HK-2 (cell line): Measurements from ENCODE around the gene BAK1.

ENCODE experiments used
- DNase-seq: peaks from one replicate; pipeline ENCODE4 v3.0.0-alpha.2; 2018; ENCODE audit not compliant: unreplicated experiment

Gene BAK1

DNA sequence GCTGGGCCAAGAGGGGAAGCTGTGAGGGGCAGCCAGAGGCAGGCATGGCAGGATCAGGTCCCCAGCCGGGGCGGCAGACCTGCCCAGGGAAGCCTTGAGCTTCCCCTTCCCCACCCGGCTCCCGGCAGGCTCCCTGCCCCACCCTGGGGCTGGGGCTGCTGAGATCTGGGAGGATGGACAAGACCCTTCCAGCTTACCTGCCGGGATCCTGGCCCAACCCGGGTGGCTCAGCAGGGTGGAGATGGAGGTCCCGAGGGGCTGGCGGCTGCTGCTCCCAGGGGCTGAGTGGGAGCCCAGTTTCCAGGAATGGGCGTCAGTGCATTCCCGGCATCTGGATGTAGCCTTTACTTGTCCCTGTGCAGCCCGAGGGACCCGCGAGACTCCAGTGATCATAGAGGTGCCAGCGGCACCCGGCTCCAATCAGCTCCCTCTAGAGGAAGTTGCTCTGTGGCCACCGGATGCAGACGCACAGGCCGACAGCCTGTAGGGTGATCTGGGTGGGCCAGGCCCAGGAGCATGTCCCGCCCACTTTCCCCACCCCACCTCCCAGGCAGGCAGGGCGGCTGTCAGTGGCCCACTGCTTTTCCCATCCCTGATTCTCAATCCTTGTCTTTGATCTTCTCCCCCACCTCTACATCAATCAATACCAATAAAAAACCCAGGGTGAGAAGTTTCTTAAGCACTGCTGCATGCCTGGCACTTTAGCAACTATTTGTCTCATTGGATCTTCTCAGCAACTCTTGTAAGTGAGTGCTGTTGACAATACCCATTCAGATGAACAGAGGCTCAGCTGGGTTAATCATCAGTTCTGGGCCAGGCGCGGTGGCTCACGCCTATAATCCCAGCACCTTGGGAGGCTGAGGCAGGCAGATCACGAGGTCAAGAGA is at the start of gene BAK1:
Gene BAK1 (minus strand): TSS at position 449 of the 887 bp plus-strand sequence. CDS start 2,672 bp downstream, outside the sequence.
- DNase-seq = peak; percentile 93

DNA sequence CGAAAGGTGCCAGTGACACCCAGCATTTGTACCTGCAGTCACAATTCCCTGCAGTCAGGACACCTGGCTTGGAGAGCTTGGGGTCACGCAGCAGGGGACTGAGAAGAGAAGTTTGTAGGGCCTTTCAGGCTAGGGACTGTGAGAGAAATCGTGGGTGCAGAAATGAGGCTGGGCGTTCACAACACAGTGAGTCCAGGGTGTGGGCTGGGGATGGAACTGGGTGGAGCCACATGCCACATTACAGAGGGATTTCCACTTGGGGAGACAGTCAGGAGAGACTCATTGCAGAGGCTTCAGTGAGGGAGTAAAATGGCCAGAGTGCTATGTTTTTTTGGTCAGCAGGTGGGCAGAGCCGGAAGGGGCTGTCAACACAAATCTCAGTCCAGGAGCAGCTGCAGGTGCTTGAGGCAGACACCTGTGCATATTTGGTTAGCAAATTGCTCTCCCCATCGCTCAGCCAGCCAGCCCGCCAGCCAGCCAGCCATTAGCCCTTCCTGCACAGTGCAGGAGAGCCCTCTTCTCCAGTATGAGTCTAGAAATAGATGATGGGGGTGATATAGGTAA is 48.4 kb upstream of the BAK1 start:
- DNase-seq = no peak

DNA sequence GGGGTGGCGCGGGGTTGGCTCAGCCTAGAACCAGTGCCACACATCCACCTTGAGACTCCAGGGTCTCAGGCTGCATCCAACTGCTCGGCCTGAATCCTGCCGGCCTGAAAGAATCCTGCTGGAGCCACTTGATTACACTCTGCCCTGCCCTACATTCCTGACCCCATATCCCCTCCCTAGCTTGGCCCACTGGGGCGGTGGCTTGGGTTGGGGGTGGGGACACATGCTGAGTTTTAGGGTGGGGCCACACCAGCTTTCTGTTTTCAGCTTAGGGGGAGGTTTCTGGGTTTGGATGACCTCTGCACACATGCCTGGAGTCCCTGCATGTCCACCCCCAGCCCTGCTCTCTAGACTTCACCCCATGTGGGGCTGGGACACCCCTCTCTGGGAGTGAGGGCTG is 47.8 kb upstream of the BAK1 start:
- no peak for DNase-seq

DNA sequence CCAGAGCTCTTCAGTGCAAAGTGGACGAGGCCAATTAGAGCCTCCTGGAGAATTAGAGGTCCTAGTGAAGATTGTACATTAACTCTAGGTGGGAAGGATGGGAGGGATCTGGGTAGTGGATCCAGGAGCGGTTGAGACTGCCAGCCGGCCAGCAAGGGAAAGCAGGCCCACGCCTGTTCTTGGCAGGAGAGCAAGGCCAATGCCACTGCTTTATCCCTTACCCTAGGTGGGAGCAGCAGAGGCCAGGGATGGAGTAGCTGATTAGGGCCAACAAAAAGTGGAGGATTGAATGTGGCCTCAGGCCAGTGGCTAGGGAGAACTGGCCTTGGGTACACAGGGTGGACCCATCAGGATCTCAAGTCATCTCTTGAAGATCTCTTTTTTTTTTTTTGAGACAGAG is 44.8 kb upstream of the BAK1 start:
- no peak for DNase-seq

DNA sequence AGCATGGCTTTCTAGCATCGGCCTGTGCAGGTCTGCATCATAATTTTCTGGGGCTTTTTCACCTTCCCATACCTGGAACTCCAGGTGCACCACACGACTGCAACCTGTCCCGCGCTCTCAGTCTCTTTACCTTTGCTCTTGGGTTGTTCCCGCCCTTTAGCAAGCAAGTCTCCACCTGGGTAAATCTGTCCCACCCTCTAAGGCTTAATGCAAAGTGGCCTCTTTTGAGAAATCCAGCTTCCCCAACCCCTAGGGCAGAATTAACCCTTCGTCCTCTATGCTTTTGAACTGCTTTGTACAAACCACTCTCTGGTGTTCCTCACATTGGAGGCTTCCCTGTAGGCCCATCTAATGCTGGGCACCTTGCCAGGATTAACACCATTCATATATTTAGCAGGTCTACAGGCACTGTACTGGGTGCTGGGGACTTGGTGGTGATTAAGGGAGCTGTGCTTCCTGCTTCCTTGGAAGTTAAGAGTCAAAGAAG is 43.9 kb upstream of the BAK1 start:
- DNase-seq = no peak

DNA sequence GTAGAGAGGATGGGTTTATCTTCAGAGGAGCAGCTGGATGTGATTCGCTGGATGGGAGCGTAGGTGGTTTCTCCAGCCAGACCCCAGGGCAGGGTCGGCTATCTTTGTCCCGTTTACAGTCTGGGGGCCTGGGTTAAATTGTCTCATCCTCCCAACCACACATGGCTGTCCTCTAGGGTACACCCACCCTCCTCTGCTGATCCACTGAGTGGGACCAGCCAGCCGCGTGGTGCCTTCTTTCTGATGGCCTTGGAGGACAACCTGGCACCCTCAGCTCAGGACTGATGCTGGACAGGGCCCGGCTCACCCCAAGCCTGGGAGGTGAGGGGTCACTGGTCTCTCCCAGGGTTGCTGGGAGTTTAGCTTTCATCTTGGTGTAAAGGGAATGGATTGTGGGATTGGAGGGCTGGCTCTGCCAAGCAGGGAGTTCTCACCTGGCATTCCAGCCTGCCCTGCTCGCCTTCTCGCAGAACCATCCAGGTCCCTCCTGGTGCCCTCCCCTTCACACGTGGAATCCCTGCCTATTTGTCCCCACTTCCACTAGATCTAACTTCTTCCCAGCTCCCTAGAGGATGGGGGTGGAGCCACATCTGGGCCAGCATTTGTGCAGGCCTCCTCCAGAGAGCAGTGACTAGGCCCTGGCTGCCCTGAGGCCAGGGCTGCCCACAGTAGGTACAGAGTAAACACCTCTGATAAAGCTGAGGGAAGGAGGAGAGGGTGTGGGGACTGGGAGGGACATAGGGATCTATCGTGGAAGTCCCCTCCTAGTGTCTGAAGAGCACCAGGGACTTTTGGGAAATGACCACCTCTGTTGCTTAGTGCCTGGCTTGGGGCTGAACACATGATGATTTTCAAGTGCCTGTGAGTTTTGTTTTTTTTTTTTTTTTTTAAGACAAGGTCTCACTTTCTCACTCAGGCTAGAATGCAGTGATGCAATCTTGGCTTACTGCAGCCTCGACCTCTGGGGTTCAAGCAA is 42.7 kb upstream of the BAK1 start:
- DNase-seq = no peak

DNA sequence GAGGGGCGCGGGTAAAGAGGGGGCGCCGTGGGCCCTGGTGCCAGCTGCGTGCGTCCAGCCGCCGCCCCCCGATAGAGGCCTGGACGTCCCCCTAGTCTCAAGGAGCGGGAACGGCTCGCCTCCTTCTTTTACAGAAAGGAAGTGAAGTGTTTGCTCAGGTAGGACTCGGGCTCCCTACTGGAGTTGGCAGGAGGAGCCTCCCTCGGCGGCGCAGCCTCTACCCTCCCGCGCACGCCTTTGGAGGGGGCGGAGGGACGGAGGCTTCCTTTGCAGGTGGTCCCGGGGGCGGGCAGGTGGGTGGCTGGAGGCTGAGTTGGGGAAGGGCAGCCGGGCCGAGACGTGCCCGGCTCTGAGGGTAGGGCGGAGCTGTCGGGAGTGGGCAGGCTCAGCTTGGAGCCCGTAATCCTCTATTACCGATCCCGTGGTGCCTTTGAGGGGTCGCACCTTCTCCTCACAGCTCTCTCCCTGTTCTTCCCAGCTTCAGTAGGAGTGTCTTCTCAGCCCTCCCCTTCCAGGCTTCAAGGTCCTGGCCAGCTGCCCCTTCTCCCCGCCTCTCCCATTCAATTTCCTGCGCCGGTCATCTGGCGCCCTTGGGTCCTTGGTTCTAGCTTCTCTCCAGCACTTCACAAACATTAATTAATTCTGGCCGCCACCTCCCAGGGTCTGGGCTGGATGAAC is 41.8 kb upstream of the BAK1 start:
- DNase-seq = peak; percentile 67

DNA sequence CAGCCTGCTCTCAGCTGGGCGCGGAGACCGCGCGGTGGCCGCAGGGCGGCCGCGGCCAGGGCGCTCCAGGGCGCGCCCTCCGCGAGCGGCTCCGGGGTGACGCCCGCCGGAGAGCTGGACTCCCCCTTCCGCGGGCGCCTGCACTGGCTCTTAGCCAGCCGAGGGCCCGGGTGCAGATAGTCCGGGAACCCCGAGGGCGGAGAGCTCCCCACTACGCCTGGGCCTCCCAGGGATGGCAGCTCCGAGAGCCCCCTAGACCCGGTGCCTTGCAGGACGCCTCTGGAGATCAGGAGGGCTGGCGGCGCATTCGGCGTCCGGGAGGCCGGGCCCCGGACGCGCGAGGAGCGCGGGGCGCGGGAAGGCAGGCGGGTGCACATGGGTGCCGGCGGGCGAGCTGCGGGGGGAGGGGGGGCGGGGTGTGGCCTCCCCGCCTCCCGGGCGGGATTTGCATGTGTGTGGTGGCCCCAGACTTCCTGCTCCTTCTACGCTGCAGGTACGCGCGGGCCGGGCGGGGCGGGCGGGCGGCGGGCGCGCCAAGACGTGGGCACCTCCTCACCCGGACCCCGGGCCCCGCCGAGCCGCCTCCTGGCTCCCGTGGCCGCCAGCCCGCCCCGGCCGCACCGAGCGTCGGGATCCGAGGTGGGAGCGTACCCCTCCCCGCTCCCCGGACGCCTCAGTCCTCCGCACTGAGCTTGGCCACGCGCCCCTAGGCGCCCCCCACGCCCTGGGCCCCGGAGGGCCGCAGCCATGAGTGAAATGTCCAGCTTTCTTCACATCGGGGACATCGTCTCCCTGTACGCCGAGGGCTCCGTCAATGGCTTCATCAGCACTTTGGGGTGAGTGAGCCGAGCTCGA is 41.0 kb upstream of the BAK1 start, which contains the start of gene ITPR3:
Gene ITPR3 (plus strand): TSS at position 467 of the 855 bp plus-strand sequence. CDS start 281 bp downstream, at position 748.
- DNase-seq = peak; percentile 87

DNA sequence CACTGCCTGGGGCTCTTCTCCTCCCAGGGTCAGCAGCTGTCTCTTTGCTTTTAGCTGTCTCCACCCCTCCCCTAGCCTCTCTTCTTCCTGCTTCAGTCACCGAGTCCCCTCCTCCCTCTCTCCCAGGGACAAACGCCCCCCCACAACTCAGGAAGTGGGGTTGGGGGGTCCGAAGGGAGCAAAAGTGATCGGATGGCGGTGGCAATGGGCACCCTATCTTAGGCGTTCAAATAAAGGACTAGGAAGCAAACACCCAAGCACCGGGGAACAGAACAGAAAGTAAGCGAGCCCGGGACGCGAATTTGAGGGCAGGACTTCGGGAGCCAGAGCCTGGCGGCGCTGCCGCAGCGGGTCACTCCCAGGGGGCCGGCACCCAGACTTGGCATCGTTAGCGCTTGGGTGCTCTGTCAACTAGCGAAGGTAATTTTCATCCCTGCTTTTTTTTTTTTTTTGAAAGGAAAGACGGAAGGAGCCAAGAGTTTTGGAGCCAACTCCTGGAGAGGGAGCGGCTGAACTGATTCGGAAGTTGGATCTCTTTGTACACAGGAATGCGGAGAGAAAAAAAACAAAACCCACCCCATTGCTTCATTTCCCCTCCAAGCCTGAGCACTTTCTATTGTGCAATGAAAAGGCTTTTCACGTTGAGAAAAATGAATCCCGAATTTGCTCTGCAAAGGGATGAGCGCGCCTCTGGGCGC is 40.2 kb upstream of the BAK1 start:
- DNase-seq = peak; percentile 50

DNA sequence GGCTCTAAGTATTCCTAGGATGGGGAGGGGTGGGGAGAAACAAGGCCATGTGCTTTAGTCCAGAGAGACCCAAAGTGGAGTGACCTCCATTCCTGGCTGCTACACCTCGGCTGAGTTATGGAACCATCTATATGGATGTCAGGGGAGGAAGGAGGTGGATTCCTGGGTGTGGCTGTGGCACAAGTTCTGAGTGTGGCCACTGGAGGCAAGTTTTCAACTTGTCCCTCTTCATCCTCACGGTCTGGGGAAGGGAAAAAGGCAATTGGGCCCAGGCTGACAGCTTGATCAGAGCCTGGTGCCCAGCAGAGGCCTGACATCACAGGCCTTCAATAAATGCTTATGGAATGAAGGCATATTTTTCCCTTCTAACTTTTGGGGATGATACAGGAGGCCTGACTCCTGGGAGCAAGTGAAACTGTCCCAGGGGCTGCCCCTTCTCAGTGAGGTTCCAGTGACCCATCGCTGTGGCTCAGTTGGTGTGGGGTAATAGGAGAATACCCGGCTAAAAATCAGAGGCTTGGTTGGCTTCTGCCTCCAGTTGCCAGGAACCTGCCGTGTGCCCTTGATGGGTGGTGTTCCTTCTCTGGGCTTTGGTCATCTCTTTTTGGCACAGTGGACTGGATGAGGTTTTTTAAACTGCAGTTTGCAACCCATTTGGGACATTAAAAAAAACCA is 39.2 kb upstream of the BAK1 start:
- DNase-seq = no peak

DNA sequence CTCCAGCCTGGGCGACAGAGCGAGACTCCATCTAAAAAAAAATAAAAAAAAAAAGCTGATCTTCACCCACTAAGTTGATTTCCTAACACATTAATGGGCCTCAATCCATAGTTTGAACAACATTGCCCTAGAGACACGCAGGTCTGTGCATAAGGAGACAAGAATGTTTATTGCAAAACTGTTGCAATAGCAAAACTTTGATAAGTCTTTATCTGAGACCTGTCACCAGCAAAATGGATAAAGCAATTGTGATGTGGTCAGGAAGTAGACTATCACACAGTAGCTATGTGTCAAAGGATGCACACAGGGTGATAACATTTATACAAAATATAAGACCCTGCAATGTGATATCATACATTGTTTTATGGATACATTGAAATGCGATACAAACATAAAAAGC is 36.8 kb upstream of the BAK1 start:
- DNase-seq = no peak

DNA sequence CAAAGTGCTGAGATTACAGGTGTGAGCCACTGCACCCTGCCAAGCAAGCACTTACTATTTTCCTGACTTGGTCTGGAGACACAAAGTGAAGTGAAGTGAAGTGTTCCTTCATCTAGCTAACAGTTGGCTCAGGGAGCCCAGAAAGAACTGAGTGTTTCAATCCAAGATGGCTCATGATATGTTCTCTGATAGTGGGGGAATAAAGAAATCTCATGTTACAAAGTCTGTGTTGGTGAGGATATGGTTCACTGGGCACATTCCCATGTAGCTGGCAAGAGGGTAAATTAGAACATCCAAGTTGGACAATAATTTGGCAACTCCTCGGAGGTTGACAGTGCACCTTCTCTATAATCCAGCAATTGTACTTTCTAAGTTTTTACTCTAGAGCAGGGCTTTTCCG is 36.0 kb upstream of the BAK1 start:
- DNase-seq = no peak

DNA sequence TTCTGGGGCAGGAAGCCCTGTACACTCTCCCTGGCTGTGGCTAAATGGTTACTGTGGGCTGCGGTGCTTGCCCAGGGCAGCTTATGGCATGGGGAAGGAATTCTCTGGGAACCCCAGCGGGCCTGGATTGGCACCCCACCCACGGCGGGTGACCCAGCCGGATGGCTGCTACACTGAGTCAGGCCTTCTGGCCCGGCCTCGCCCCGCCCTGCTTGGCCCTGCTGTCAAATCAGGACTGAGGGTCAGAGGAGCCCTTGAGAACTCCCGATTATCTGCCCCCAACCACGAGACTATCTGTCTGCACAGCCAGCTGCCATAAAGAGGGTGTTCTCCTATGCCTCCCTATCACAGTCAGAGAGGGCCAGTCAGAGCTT is 33.7 kb upstream of the BAK1 start:
- peak; percentile 84 for DNase-seq

DNA sequence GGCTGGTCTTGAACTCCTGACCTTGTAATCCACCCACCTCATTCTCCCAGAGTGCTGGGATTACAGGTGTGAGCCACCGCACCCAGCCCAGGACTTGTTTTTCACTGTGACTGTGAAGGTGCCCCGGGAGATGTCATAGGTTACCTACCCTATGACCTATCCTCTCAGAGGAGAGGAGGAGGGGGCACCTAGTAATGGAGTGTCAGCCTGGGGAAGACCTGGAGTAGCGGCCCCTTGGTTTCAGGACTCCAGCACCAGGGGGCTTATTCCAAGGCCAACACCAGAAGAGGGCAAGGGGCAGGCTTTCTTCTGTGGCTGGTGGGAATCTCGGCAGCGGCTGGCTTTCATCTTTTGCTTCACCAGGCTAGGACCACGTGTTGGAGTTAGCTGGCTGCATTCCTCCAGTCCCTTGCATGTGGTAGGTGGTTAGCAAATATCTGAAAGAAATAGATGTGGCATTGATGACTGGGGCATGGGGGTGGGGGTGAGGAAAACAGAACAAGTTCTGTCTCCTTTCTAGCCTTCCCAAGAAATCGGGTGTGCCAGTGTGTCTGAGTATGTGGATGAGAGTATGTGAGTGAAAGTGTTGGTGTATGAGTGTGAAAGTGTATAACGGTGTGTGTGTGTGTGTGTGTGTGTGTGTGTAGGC is 33.2 kb upstream of the BAK1 start:
- peak; percentile 67 for DNase-seq

DNA sequence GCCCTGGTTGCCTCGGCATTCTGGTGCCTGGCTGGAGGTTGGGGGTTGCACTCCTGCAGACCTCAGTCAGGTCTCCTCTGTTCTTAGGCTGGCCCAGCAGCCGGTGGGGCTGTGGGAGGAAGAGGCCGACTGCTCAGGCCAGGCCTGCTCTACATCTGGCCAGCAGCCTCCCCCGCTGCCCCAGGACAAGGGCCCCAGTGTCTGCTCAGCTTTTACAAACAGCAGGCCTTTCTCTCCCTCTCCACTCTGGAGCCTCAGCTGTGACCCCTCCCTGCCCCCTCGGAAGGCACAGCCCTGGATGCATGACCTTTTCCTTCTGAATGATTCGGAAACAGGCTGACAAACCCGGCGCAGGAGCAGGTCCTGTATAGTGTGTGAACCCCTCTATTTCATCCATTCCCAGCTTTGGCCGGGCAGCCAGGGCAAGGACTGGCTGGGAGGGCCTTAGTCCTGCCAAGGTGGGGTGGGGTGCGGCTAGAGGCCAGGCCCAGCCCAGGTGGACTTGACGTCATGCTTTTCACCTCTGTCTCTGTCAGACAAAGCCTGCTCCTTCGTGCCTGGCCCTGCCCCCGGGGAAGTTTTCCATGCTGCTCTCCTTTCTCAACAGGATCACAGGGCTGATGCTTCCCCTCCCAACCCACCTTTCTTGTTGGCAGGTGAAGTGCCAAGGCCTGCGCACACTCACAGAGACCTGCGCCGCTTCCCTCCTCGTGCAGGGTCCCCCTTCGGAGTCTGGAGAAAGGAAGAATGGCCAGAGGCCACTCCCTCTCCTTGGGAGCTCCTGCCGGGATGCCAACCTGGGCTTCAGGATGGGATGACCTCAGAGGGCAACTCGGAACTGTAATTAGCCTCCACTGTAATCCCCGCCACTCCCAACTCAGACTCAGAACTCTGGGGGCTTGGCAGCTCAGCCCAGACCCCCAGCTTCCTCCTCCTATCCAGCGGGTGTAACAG is 31.0 kb upstream of the BAK1 start:
- DNase-seq = no peak

DNA sequence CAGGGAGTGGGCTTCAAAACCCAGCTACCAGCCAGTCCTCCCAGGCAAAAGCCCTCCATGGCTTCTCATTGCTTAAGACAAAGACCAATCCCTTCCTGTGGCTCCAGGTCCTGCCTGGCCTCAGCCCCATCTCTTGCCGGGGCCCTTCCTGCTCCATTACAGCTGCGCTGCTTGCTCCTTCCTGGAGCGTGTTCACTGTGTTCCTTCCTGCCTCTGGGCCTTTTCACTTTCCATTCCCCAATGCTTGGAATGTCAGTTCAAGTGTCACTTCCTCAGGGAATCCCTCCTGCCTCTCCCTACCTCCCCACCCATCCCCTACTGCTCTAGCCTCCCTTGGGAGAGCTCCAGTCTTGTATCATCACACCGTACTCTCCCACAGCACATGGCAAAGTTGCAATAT is 30.0 kb upstream of the BAK1 start:
- peak; percentile 38 for DNase-seq

DNA sequence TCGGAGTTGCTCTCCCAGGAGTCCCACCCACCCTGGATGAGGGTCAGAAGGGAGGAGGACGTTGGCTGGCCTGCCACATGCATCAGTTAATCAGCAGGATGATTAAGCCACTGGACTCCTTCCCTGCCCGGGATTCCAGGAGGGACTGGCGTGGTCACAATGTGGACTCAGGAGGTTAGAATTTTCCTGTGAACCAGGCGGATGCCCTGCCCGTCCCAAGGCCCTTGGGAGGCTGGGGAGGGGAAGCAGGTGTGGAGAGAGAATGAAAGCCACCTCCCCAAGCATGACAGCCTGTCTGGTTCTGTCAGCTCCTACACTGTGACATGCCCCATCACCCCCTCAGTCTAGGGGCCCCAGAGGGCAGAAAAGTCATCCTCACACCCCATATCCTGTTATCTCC is 29.5 kb upstream of the BAK1 start:
- peak; percentile 68 for DNase-seq

DNA sequence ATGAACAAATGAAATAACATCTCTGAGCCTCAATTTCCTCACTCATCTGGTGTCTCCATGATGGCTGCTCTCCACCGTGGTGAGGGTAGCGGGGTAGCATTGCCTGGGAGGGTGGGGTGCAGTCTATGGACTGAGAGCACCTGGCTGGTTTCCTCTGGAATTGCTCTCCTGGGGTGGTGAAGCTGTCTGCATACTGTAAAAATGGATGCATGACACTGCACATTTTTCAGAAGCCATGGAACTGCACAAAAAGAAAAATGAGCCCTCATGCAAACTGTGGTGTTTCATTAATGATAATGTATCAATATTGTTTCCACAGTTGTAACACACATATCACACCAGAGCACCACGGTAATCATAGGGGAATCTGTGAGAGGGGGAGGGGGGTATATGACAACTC is 28.9 kb upstream of the BAK1 start:
- DNase-seq = no peak
